Measurements from ENCODE around the gene SUSD6. TPM values are rescaled to one million over a fixed set of nuclear protein-coding genes. Genes with fewer than 3 reads are reported as not detected.
A peak's percentile ranks its signal among the peaks of the same experiment; 100 is the strongest.

Gene SUSD6
- total RNA-seq, 3 donors from 2014 or later (not counting 1 experiment from before 2014, with no cell fraction given): 119 to 144 (median 140) TPM

- Histone ChIP-seq H3K36me3 (ENCODE audit: control insufficient read depth, insufficient read depth, low read length) (no peaks in the 10 kb centered on the region), H3K27ac (ENCODE audit: low read length) (peak overlapping the region; percentile 4), H3K9me3 (ENCODE audit: control insufficient read depth, insufficient read depth, low read length) (no peaks in the 10 kb centered on the region), H3K4me1 (ENCODE audit: control insufficient read depth, insufficient read depth, low read length) (peaks cover 44% of the 10 kb centered on the region), H3K4me3 (ENCODE audit: low read length) (no peak overlapping the region), H3K27me3 (ENCODE audit: control insufficient read depth, insufficient read depth, low read length) (no peaks in the 10 kb centered on the region)
- Mint-ChIP-seq H3K27ac (peak overlapping the region; percentile 88), H3K4me1 (peaks cover 80% of the 10 kb centered on the region in 2 donors), H3K27me3 (ENCODE audit: low read depth in 2 of 2) (no peaks in the 10 kb centered on the region), H3K36me3 (no peaks in the 10 kb centered on the region), H3K9me3 (no peaks in the 10 kb centered on the region), H3K4me3 (peak overlapping the region; percentile 72)
- 36% methylated on average over 9 of the region's 9 CpGs for WGBS (ENCODE audit: insufficient coverage)
- no peak for TF ChIP-seq CTCF (IDR thresholded peaks at IDR 0.05)
- intact Hi-C loops (cut with micrococcal nuclease): no loop called here
- DNase-seq: peak in 1 of 2 donors; percentile 32
- peak; percentile 41 to 50 (median 42) for ATAC-seq
Observed at GRCh38 chr14:69673578-69674305, 62.3 kb downstream of the SUSD6 start.

- H3K36me3 Mint-ChIP-seq: no peaks in the 10 kb centered on the region
- Histone ChIP-seq H3K36me3 (ENCODE audit: control insufficient read depth, insufficient read depth, low read length) (no peaks in the 10 kb centered on the region), H3K4me1 (ENCODE audit: control insufficient read depth, insufficient read depth, low read length) (peaks cover 40% of the 10 kb centered on the region), H3K27me3 (ENCODE audit: control insufficient read depth, insufficient read depth, low read length) (no peaks in the 10 kb centered on the region), H3K4me3 (ENCODE audit: low read length) (no peak overlapping the region), H3K27ac (ENCODE audit: low read length) (no peak overlapping the region), H3K9me3 (ENCODE audit: control insufficient read depth, insufficient read depth, low read length) (no peaks in the 10 kb centered on the region)
- intact Hi-C loops (cut with micrococcal nuclease): no loop called here
- no peaks in the 10 kb centered on the region for H3K27me3 Mint-ChIP-seq (ENCODE audit: low read depth in 2 of 2)
- H3K27ac Mint-ChIP-seq: peak overlapping the region; percentile 88
- no peak for TF ChIP-seq CTCF (IDR thresholded peaks at IDR 0.05)
- peaks cover 72% of the 10 kb centered on the region in 2 donors for H3K4me1 Mint-ChIP-seq
- ATAC-seq (no peak), DNase-seq (no peak)
- H3K9me3 Mint-ChIP-seq: no peaks in the 10 kb centered on the region
- WGBS (ENCODE audit: insufficient coverage): 80% methylated on average over 3 of the region's 3 CpGs
- H3K4me3 Mint-ChIP-seq: peak overlapping the region; percentile 60
Observed at GRCh38 chr14:69674546-69675244, 63.3 kb downstream of the SUSD6 start.

GRCh38 chr14:69675245-69675583 is 63.8 kb downstream of the SUSD6 start:
- no peaks in the 10 kb centered on the region for H3K27me3 ChIP-seq (ENCODE audit: control insufficient read depth, insufficient read depth, low read length)
- H3K4me3 Mint-ChIP-seq: no peak overlapping the region
- H3K27me3 Mint-ChIP-seq (ENCODE audit: low read depth in 2 of 2): no peaks in the 10 kb centered on the region
- peaks cover 40% of the 10 kb centered on the region for H3K4me1 ChIP-seq (ENCODE audit: control insufficient read depth, insufficient read depth, low read length)
- no peaks in the 10 kb centered on the region for H3K36me3 Mint-ChIP-seq
- peaks cover 69 to 70% of the 10 kb centered on the region in 2 donors for H3K4me1 Mint-ChIP-seq
- no peak for TF ChIP-seq CTCF (IDR thresholded peaks at IDR 0.05)
- H3K27ac Mint-ChIP-seq: peak overlapping the region; percentile 70 to 88
- H3K9me3 Mint-ChIP-seq: no peaks in the 10 kb centered on the region
- DNase-seq (no peak), ATAC-seq (no peak)
- no peaks in the 10 kb centered on the region for H3K36me3 ChIP-seq (ENCODE audit: control insufficient read depth, insufficient read depth, low read length)
- H3K4me3 ChIP-seq (ENCODE audit: low read length): no peak overlapping the region
- H3K9me3 ChIP-seq (ENCODE audit: control insufficient read depth, insufficient read depth, low read length): no peaks in the 10 kb centered on the region
- intact Hi-C loops (cut with micrococcal nuclease): no loop called here
- no peak overlapping the region for H3K27ac ChIP-seq (ENCODE audit: low read length)
- 92% methylated on average over 1 of the region's 1 CpG for WGBS (ENCODE audit: insufficient coverage)
